DND-41 (cell line): ENCODE results near the gene PVALEF.
A peak's percentile ranks its signal among the peaks of the same experiment; 100 is the strongest.

ENCODE experiments used
- ATAC-seq: fragments of 200-7000 bp; cut with Tn5 transposase; 3 replicates; pipeline ENCODE4 v1.9.1; 2021; ENCODE audit warnings: low read depth; ENCODE audit not compliant: insufficient read depth
- DNase-seq: peaks from one replicate; pipeline ENCODE4 v3.0.0-alpha.2; 2020
- H2AFZ ChIP-seq: 2 replicates; pipeline ENCODE4 v1.6.0; 2012; ENCODE audit warnings: low read depth, low read length
- H3K27ac ChIP-seq: 2 replicates; pipeline ENCODE4 v1.5.1; 2012; ENCODE audit warnings: low read length, inconsistent platforms
- H3K27me3 ChIP-seq: fragments of 200-600 bp; sonication (generic); 2 replicates; pipeline ENCODE4 v1.6.0; 2012; ENCODE audit warnings: low read length, mild to moderate bottlenecking, inconsistent platforms; ENCODE audit not compliant: insufficient read depth, poor library complexity
- H3K36me3 ChIP-seq: 2 replicates; pipeline ENCODE4 v1.5.1; 2012; ENCODE audit warnings: low read length, inconsistent platforms; ENCODE audit not compliant: insufficient read depth
- H3K4me1 ChIP-seq: 2 replicates; pipeline ENCODE4 v1.5.1; 2012; ENCODE audit warnings: mild to moderate bottlenecking, low read length; ENCODE audit not compliant: insufficient read depth
- H3K4me2 ChIP-seq: 2 replicates; pipeline ENCODE4 v1.6.0; 2012; ENCODE audit warnings: mild to moderate bottlenecking, moderate library complexity, low read length, inconsistent platforms; ENCODE audit not compliant: insufficient read depth
- H3K4me3 ChIP-seq, 2 experiments: fragments of 200-600 bp in 1 of 2; shearing (Covaris generic) in 1 of 2; 2 replicates each; pipeline ENCODE4 v1.5.1; 2012 to 2016; ENCODE audit warnings: inconsistent platforms in 2 of 2, low read length in 2 of 2, mild to moderate bottlenecking in 2 of 2, low read depth in 1 of 2, moderate library complexity in 1 of 2
- H3K79me2 ChIP-seq: 2 replicates; pipeline ENCODE4 v1.6.0; 2012; ENCODE audit warnings: low read length, inconsistent platforms; ENCODE audit not compliant: insufficient read depth
- H3K9ac ChIP-seq: 2 replicates; pipeline ENCODE4 v1.6.0; 2012; ENCODE audit warnings: low read depth, mild to moderate bottlenecking, inconsistent platforms, low read length, moderate library complexity
- H3K9me3 ChIP-seq: 2 replicates; pipeline ENCODE4 v1.5.1; 2012; ENCODE audit warnings: low read length, moderate library complexity, mild to moderate bottlenecking, inconsistent platforms; ENCODE audit not compliant: insufficient read depth, severe bottlenecking
- H4K20me1 ChIP-seq: 2 replicates; pipeline ENCODE4 v1.6.0; 2012; ENCODE audit warnings: low read length; ENCODE audit not compliant: insufficient read depth
- EZH2 ChIP-seq: IDR thresholded peaks from 3 replicates; pipeline ENCODE4 v1.6.1; 2012; ENCODE audit warnings: borderline replicate concordance, low read depth, mild to moderate bottlenecking, moderate library complexity, low read length, inconsistent platforms; ENCODE audit not compliant: severe bottlenecking
- TF ChIP-seq, protein P1 (sequence below): IDR thresholded peaks from 2 replicates; pipeline ENCODE4 v1.5.1; 2012; ENCODE audit warnings: borderline replicate concordance, low read length, moderate library complexity, mild to moderate bottlenecking; ENCODE audit not compliant: poor library complexity, severe bottlenecking; ENCODE audit errors: extremely low read depth

The PVALEF gene

GRCh38 chr17:81132770-81133723 is 32.3 kb upstream of the PVALEF start:
- Histone ChIP-seq H3K27me3 (peaks cover 4% of the 10 kb centered on the region), H3K4me2 (no peak overlapping the region), H4K20me1 (peaks cover 16% of the 10 kb centered on the region), H2AFZ (no peak overlapping the region), H3K4me3 (no peak overlapping the region), H3K79me2 (no peaks in the 10 kb centered on the region), H3K4me1 (no peaks in the 10 kb centered on the region), H3K36me3 (no peaks in the 10 kb centered on the region), H3K27ac (no peak overlapping the region), H3K9ac (no peak overlapping the region), H3K9me3 (peaks cover 2% of the 10 kb centered on the region)
- ATAC-seq, result no peak
- TF ChIP-seq EZH2, result no peak
- TF ChIP-seq, protein P1, sequence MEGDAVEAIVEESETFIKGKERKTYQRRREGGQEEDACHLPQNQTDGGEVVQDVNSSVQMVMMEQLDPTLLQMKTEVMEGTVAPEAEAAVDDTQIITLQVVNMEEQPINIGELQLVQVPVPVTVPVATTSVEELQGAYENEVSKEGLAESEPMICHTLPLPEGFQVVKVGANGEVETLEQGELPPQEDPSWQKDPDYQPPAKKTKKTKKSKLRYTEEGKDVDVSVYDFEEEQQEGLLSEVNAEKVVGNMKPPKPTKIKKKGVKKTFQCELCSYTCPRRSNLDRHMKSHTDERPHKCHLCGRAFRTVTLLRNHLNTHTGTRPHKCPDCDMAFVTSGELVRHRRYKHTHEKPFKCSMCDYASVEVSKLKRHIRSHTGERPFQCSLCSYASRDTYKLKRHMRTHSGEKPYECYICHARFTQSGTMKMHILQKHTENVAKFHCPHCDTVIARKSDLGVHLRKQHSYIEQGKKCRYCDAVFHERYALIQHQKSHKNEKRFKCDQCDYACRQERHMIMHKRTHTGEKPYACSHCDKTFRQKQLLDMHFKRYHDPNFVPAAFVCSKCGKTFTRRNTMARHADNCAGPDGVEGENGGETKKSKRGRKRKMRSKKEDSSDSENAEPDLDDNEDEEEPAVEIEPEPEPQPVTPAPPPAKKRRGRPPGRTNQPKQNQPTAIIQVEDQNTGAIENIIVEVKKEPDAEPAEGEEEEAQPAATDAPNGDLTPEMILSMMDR, result no peak
- DNase-seq, result no peak

DNA sequence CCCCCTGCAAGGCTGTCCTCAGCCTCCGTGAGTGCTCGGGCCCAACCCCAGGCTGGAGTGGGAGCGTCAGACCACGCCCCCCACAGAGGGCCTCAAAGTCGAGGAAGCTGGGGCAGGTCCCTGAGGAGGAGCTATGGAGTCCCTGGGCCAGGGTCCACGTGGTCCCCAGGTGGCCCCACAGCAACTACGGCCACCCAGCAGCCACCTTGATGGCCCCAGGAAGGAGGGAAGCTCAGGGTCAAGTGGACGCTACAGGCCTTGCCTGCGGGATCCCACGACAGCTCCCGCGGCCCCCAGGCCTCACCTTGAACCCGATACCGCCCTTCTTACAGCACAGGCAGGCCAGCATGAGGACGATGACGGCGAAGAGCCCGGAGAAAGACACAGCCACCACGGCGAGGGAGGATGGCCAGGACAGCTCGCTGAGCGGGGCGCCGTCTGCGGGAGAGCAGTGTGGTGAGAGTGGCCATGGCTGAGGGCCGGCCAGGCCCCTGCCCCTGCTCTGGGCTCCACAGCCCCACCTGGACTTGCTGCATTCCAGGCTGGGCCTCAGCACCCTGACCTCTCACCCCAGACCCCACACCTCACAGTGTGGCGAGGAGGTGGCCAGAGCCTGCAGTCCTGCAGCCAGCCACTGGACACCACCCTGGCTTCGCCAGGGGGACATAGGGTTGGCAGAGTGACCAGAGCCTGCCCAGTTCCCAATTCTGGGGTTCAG is 31.1 kb upstream of the PVALEF start:
- Histone ChIP-seq H3K4me2 (no peak overlapping the region), H3K9me3 (peaks cover 3% of the 10 kb centered on the region), H3K4me1 (no peaks in the 10 kb centered on the region), H2AFZ (no peak overlapping the region), H3K27me3 (no peaks in the 10 kb centered on the region), H4K20me1 (peaks cover 10% of the 10 kb centered on the region), H3K9ac (no peak overlapping the region), H3K79me2 (no peaks in the 10 kb centered on the region), H3K36me3 (no peaks in the 10 kb centered on the region), H3K4me3 (no peak overlapping the region), H3K27ac (no peak overlapping the region)
- no peak for ATAC-seq
- DNase-seq, result no peak
- TF ChIP-seq, protein P1, result no peak
- no peak for TF ChIP-seq EZH2

DNA sequence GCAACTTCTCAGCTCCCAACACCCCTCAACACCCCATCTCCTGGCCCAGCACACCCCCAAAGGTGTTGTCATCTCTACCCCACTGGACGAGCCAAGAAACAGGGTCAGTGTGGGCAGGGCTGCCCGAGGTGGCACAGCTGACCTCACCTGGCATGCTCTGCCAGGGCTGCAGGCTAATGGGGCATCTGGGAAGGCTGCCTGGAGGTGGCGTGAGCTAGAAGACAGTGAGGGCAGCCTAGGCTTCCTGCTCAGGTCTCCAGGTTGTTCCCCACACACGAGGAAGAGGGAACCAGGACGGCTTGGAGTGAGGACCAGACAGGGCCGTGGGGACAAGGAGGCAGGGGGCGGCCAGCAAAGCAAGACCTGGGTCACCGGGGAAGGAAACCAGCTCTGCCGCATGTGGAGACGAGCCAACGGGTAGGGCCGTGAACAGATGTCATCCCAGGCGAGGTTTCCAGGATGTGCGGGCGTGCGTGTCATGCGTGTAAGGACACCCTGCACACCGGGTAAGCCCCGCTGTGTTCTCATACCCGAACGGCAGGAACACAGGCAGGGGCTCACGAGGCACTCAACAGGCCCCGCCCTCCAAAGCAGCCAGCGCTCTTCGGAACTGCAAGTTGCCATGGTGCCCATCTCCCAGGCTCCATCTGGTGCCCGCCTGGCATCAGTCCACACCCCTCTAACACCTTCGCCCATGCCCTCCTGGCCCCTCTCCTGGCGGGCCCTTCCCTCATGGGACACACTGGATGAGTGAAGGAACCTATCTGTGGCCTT is 29.6 kb upstream of the PVALEF start:
- no peak for TF ChIP-seq EZH2
- Histone ChIP-seq H3K4me1 (no peaks in the 10 kb centered on the region), H2AFZ (no peak overlapping the region), H3K9me3 (peaks cover 3% of the 10 kb centered on the region), H3K79me2 (no peaks in the 10 kb centered on the region), H4K20me1 (peaks cover 10% of the 10 kb centered on the region), H3K36me3 (no peaks in the 10 kb centered on the region), H3K9ac (no peak overlapping the region), H3K27me3 (no peaks in the 10 kb centered on the region), H3K4me3 (no peak overlapping the region), H3K4me2 (no peak overlapping the region), H3K27ac (no peak overlapping the region)
- ATAC-seq (peak; percentile 40; the same call in 1 of the 3 replicates), DNase-seq (no peak)
